CD4-positive, alpha-beta T cell treated with Interleukin-4 for 1 hour (primary cell): ENCODE results near the gene AKR1C1.
"Not testable (repeated sequence)": the region's sequence is repeated elsewhere in the genome, so short reads cannot be mapped to it uniquely, and the experiment has no call there.

Experiments used
- DNase-seq, 2 donors: peaks; one replicate each; pipeline ENCODE4 v3.0.0-alpha.2; 2020 to 2022

AKR1C1 gene

GRCh38 chr10:4984223-4984622 is 21.0 kb downstream of the AKR1C1 start:
- DNase-seq, result no peak

- no peak for DNase-seq
Measured at GRCh38 chr10:4984971-4985594, 21.9 kb downstream of the AKR1C1 start.

- DNase-seq, result not testable (repeated sequence)
Measured at GRCh38 chr10:4988000-4988641, 24.9 kb downstream of the AKR1C1 start.

GRCh38 chr10:4990217-4990616 is 27.0 kb downstream of the AKR1C1 start:
- no peak for DNase-seq

- not testable (repeated sequence) for DNase-seq
Measured at GRCh38 chr10:4991463-4991862, 28.2 kb downstream of the AKR1C1 start.

GRCh38 chr10:4992564-4992963 is 29.3 kb downstream of the AKR1C1 start:
- not testable (repeated sequence) for DNase-seq

- DNase-seq, result not testable (repeated sequence)
Measured at GRCh38 chr10:4994260-4994659, 31.0 kb downstream of the AKR1C1 start.

GRCh38 chr10:4998671-4999070 is 35.5 kb downstream of the AKR1C1 start:
- DNase-seq, result no peak

GRCh38 chr10:5002013-5002727 is 39.0 kb downstream of the AKR1C1 start:
- no peak for DNase-seq

GRCh38 chr10:5003127-5004029 is 40.2 kb downstream of the AKR1C1 start, which contains the start of gene AKR1C2:
AKR1C2 (minus strand) TSS chr10:5003857; CDS start chr10:5003835, 22 bp downstream.
- DNase-seq, result not testable (repeated sequence)

- not testable (repeated sequence) for DNase-seq
Measured at GRCh38 chr10:5004030-5004385, 40.8 kb downstream of the AKR1C1 start.

- not testable (repeated sequence) for DNase-seq
Measured at GRCh38 chr10:5004501-5004900, 41.3 kb downstream of the AKR1C1 start.

- not testable (repeated sequence) for DNase-seq
Measured at GRCh38 chr10:5008857-5009548, 45.8 kb downstream of the AKR1C1 start.

- not testable (repeated sequence) for DNase-seq
Measured at GRCh38 chr10:5010043-5010442, 46.8 kb downstream of the AKR1C1 start.

GRCh38 chr10:5011392-5011791 is 48.2 kb downstream of the AKR1C1 start:
- not testable (repeated sequence) for DNase-seq

- DNase-seq, result no peak
Measured at GRCh38 chr10:5012595-5012994, 49.4 kb downstream of the AKR1C1 start.

GRCh38 chr10:5013385-5013784 is 50.2 kb downstream of the AKR1C1 start:
- DNase-seq, result no peak

- not testable (repeated sequence) for DNase-seq
Measured at GRCh38 chr10:5014200-5014910, 51.1 kb downstream of the AKR1C1 start.

- DNase-seq, result no peak
Measured at GRCh38 chr10:5014936-5015335, 51.7 kb downstream of the AKR1C1 start.

- DNase-seq, result no peak
Measured at GRCh38 chr10:5018134-5018533, 54.9 kb downstream of the AKR1C1 start.

GRCh38 chr10:5018671-5019277 is 55.6 kb downstream of the AKR1C1 start:
- DNase-seq, result not testable (repeated sequence)
